Cardiac septum (tissue), 1 donor: ENCODE data around the gene OSBPL6. TPM values are rescaled to one million over a fixed set of nuclear protein-coding genes. Genes with fewer than 3 reads are reported as not detected.

Source experiments
- DNase-seq: peaks from one replicate; pipeline ENCODE4 v3.0.0-alpha.2; 2020; ENCODE audit warnings: low spot score
- intact Hi-C: fragments of 100-400 bp; cut with DNase I; formaldehyde crosslinking; loops from one replicate; pipeline ENCODE4 v1.14.0; 2022
- total RNA-seq: library from RNA; stranded (reverse); fragmentation: NEBNext Ultra II Directional; extraction: Animal tissue kit (Norgen Biotek cat#: 25700); gene quantifications from one replicate; pipeline ENCODE4 v1.2.1, GENCODE V29; 2021
- donor health status: DM: no; HTN: no; CAD: no.

Gene OSBPL6
- total RNA-seq, 1 donor from 2014 or later, result 5.5 TPM

DNA sequence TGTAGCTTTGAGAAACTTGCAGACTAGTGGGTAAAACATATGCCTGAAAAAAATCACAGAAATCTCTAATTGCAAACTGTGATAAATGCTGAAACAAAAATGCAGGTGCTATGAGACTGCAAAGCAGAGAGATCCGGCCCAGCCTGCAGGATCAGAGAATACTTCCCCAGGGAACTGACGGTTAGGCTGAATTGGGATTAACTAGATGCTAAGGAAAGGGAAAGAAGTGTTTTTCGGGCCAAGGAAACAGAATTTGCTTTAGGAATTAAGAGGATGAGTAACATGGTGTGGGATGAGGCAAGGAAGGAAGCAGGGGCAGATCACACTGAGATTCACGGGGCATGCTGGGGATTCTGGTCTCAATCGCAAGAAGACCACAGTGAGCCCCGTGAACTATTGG is 71.5 kb downstream of the OSBPL6 start:
- DNase-seq, result no peak
- intact Hi-C loops, result no loop called here

DNA sequence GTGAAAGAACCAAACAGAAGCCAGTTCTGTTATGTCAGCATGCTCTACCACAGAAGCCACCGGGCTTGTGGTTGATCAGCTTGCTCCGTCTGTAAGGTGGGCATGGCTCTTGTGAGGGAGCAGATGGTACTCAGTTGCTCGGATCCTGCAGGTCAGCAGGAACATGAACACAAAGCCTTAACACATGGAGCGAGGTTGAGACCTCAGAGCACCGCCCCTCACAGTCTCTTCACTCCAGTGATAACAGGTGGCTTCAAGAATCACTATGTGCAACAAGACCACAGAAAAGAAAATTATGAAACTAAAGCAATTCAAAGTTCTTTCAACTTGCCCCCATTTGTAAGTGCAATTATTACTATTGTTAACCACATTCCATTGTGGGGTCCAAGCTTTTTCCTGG is 72.1 kb downstream of the OSBPL6 start:
- no peak for DNase-seq

DNA sequence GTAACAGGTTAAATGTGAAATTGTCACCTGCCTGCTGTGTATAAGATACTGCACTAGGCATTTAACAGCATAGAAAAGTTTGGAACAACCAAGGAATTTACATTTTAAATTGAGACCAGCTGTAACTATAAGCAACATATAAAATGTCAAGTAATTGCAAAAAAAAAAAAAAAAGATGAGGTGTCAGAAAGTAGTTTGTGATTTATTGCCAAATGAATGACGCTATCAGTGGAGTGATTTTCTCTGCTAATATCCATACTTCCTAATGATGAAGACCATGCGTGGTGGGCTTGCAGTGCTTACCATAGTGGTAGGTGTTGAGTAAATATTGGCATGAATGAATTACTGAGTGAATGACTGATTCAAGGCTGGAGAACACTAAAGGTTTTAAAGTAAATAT is 73.3 kb downstream of the OSBPL6 start:
- no peak for DNase-seq
- intact Hi-C loops, result no loop called here

More for the DNA sequence above, 72.1 kb downstream of the OSBPL6 start:
- intact Hi-C loops, result no loop called here

DNA sequence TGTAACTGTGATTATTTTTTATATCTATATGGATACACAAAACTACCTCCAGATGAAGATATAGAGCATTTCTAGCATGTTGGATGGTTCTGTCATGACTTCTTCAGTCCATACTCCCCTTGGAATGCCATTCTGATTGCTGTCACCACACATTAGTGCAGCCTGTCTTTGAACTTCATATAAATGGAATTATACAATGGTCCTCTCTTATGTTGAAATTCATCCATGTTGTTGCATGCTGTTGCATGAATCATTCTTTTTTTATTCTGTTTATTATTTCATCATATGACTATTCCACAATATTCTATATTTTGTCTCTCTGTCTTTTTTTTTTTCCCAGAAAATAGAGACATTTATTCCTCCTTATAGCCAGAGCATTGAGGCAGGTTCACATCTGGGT is 74.1 kb downstream of the OSBPL6 start:
- intact Hi-C loops, result no loop called here
- DNase-seq, result no peak

DNA sequence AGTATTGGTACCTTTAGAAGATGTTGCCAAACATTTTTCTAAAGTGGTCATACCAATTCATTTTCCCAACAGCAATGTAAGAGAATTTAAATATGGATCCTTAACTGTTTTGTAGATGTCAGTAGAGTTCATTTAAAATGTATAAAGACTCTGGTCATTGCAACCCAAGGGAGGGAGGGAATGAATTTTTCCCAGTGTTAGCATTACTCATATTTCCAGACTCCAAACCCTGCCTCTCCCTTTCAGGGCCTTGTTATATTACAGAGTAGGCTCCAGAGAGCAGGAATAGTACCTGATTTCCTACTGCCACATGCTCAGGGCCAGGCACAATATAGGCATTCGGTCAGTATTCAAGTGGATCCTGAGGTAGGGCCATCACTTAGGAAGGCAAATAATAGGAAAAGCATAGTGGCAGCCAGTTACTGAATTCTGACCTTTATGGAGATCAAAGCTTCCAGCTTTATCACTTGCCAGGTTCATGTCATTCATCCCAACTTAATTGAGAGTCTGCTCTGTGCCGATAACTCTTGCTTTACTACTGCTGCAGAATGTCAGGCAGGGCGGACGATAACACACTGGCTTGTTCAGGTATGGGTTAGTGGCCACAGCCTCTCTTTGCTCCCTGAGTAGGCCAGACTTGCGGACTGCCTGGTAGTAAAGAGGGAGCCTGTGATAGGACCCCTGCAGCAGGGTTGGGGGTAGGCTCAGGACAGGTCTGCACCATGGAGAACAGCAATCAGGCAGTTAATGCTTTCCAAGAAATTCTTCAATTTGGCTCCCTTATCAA is 75.3 kb downstream of the OSBPL6 start:
- intact Hi-C loops, result loop anchor here (5.0 kb wide), 1 partner anchor 77 kb away; the partner anchor contains the start of gene OSBPL6
- DNase-seq, result no peak

DNA sequence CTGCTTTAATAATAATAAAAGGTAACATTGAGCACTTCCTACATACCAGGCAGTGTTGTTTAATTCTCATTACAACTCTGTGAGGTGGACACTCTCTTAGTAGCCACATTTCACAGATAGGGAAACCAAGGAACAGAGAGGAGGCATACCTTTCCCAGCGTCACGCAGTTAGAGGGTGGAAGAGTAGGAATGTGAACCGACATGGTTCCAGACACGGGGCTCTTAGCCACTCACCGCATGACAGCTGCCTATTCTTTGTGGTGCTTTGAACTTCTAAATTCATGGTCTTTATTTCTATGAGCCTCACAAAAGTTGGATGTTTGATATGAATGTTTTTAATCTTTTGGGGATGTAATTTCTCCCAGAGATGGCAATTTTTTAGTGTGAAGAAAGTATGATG is 76.0 kb downstream of the OSBPL6 start:
- DNase-seq, result no peak
- intact Hi-C loops, result loop anchor here (5.0 kb wide), 1 partner anchor 78 kb away; the partner anchor contains the start of gene OSBPL6

DNA sequence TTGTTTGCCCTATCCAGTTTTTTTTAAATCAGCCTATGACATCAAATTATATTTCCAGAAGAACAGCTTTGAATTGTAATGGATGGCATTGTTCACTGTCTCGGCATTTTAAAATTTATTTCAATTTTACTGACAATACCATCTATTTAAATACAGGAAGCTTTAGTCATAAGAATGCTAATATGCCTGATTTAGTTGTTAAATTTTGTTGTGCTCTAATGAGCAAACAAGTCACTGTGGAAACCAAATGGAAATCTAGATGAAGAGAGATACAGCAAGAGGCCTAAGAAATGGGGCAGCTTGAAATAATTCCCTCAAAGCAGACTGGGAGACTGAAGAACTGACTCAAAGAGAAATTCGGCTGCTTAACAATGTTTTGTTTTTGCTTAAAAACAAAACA is 76.8 kb downstream of the OSBPL6 start:
- no peak for DNase-seq
- intact Hi-C loops, result loop anchor here (5.0 kb wide), 1 partner anchor 79 kb away; the partner anchor contains the start of gene OSBPL6

DNA sequence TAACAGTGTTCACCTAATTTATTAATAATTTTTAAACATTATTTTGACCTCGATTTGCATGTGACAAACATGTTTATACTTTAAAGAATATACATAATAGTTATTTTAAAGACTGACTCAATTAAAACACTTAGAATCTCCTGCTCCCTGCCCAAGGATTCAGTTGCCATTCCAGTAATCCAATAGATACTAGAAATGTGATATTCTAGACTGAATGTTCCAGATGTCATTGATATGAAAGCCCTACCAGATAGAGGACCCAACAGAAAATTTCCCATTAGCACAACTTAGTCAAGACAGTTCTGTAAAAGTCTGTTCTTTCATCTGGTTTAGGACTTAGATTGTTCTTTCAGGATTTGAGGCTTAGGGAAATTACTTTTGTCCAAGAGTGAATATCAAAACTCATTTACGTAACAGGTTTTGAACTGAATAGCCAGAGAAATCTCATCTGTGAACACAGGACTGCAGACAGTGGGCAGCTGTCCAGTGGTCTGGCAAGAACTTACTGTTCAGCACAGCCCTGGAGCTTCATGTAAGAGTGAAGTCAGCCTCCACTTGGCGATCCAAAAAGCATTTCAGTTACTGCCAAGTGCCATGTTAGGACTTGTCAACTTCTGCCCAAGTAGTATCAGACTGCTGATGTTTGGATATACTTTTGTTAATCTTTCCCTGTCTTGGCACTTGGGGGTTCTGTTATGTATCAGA is 77.5 kb downstream of the OSBPL6 start:
- peak; percentile 83 for DNase-seq
- intact Hi-C loops, result loop anchor here (5.0 kb wide), 1 partner anchor 79 kb away; the partner anchor contains the start of gene OSBPL6

DNA sequence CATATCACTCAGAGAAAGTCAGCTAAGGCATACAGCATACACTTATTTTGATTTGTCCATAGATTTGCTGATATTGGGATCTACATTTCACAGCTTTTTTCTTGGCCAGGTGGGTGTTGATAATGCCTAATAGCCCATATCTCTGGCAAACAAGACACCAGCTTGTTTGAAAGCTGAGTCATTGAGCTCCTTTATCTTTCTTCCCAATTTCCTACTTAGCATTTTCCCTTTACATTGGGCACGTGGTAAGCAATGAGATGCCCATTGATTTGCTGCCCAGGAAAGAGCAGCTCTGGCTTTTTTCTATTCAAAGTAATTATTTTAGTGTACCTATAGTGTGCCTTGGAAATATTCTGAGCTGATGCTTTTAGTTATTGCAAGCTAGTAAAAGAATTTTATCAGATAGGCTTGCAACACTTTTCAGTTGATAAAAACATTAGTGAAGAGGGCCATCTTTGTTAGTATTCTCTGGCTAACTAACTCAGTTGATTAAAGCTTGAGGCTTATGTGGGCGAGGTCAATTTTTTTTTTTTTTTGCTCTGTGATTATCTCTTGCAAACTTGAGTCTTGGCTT is 79.6 kb downstream of the OSBPL6 start:
- intact Hi-C loops, result loop anchor here (5.0 kb wide), 1 partner anchor 82 kb away; the partner anchor contains the start of gene OSBPL6
- no peak for DNase-seq

DNA sequence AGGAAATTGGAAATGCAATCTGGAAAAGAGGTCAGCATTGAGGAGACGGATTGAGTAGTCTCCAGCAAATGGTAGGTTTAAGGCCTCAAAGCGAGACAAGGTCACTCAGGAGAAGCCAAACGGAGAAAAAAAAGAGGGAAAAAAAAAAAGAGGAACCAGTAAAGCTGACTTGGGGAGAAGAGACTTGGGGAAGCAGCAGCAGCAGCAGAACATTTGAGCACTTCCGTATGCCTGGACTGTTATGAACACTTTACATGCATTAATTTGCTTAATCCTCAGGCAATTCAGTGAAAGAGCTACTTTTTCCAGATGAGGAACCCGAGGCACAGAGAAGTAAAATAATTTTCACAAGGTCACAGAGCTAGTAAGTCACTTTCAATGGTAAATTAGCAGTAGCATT is 81.3 kb downstream of the OSBPL6 start:
- DNase-seq, result no peak
- intact Hi-C loops, result no loop called here

DNA sequence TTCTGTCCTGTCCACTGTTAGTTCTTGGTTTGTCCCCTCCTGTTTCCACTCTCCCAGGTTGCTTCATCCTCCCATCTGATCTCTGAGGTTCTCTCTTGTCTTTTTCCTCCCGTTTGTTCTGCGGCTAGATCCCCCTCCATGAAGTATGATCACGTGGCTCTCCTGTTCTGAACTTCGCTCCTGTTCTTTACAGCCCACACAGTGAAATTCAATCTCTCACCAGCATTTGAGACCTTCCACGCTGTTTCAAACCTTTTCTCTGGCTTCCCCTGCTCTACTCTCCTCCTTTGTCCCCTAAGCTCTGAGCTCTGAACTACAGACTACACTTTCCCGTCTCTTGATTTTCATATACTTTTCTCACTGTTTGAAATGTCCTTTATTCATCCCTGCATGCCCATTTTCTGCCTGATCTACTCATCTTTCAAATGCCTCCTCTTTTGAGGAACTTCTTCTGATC is 83.5 kb downstream of the OSBPL6 start:
- intact Hi-C loops, result loop anchor here (2.0 kb wide), 1 partner anchor 143 kb away; no protein-coding TSS in a partner anchor

DNA sequence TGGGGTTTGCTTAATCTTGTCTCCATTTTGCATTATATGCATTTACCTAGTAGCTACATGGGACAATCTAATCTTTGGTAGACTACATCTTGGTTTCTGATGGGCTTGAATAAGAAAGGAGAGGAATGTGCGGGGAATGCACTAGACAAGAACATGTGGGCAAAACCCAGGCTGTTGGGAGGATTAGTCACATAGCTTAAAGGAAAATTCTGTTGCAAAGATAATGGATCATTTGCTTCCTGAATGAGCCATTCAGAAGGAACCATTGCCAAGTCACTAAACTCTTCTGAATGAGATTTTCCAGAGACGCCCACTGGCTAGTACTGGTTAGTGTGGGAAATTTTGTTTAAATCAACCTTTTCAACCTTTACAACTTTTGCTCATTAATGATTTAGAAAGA is 84.8 kb downstream of the OSBPL6 start:
- intact Hi-C loops, result loop anchor here (2.0 kb wide), 1 partner anchor 144 kb away; no protein-coding TSS in a partner anchor
- no peak for DNase-seq

More for the DNA sequence above, 83.5 kb downstream of the OSBPL6 start:
- DNase-seq, result no peak

DNA sequence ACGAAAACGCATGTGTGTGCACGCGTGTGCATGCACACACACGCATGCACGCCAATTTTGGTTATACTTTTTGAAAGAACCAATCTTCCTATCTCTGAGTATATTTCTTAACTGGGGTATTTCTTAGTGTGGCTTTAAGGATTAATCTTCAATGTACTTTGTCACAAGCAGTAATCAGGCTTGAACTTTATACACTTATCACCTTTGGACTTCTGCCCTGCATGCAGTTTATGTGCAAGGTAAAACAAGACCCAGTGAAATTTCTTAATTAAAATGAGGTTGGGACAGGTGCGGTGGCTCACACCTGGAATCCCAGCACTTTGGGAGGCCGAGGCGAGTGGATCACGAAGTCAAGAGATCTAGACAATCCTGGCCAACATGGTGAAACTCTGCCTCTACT is 85.3 kb downstream of the OSBPL6 start:
- DNase-seq, result no peak
- intact Hi-C loops, result loop anchor here (2.0 to 5.0 kb wide), 2 partner anchors 145 to 167 kb away; partner anchors contain the start of gene RBM45

DNA sequence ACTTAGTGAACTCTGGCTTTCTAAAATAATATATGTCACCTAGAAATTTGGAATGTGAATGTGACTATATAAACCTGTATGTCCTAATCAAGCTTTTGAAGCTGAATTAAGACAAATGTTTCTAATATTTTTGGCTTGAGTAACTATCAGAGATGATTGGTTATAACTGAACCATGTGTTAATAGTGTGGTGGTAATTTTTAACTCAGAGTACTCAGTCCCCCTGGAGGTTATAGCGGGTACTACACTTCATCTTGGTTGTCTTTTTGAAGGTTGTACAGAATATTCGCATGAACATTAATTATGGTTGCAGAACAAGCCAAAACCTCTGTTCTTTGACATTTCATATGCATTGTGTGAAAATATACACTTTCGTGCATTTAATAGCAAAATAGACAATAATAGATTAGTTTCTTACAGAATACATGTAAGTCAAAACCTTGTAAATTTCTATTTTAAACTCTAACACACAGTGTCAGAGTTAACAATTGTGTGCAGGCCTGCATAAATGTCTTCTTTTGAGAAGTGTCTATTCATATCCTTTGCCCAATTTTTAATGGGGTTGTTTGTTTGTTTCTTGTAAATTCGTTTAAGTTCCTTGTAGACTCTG is 86.0 kb downstream of the OSBPL6 start:
- intact Hi-C loops, result loop anchor here (5.0 kb wide), 1 partner anchor 168 kb away; the partner anchor contains the start of gene RBM45
- DNase-seq, result no peak

DNA sequence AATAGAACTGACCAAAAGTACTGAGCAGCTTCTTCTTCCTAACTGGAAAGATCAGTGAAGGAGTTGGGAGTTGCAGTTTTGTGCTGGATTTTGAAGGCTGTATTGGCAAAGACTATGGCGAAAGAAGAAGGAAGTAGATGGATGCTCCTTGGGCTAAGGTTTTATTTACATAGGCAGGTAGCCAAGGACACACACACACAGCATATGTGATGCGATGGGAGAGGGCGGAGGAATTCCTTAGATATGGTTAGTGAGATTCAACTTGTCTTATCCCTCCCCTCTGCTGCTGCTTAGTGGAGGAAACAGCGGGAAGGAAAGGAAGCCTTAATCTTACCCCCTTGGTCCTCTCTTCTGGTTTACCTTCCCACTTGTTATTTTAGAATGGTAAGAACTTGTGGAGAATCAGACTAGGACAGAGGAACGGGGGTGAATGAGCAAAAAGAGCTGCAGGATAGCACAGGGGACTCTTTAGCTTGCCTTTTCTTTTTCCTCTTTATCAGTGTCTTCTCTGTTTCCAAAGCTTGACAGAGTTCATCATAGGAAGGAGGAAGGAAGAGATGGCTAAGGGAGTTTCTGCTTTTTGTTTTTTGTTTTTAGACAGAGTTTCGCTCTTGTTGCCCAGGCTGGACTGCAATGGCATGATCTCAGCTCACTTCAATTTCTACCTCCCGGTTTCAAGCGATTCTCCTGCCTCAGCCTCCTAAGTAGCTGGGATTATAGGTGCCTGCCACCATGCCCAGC is 87.9 kb downstream of the OSBPL6 start:
- DNase-seq, result no peak
- intact Hi-C loops, result loop anchor here (5.0 kb wide), 1 partner anchor 170 kb away; the partner anchor contains the start of gene RBM45

DNA sequence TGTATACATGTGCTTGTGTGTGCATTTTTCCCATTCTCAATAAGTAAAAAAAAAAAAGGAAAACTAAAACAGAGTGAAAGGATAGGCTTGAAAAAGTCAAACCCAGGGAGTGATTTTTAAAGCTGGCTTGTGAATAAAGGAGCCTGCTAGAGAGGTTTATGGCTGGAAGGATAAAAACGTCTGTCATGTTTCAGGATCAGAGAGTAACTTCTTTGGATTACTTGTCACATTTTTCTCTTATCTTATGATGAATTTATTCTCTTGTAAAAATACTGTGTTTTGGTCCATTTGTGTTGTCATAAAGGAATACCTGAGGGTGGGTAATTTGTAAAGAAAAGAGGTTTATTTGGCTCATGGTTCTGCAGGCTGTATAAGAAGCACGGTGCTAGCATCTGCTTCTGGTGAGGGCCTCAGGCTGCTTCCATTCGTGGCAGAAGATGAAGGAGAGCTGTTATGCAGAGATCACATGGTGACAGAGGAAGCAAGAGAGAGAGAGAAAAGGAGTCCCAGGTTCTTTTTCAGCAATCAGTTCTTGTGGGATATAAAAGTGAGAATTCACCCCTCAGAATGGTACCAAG is 89.1 kb downstream of the OSBPL6 start:
- DNase-seq, result no peak
- intact Hi-C loops, result loop anchor here (5.0 kb wide), 1 partner anchor 171 kb away; the partner anchor contains the start of gene RBM45

DNA sequence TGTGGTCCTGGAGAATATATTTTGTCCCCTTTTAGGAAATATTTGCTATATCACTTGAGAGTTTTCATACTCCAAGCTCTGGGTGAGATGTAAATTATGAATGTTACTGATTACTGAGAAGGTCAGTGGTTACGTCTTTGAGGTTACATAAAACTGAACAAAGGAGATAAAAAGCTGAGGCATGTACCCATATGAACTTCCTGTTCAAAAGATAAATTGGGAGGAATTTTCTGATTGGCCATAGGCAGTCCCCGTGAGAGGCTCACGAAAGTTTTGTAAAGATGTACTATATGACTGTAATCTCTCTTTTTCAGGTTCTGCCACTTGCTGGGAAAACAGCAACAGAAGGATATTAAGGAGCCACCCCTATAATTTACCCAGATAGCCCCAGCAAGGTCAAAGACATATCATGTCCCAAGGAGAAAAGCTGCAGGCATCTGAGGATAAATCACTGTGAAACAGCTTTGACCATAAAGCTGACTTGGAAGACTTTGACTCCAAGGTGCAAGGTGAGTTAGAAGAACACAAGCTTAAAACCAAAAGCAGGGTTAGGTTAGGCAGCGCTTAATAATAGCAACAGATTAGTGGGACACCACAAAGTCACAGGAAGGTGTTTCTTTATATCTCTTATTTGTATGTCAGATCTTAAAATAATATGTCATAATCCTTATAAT is 90.4 kb downstream of the OSBPL6 start:
- intact Hi-C loops, result loop anchor here (5.0 kb wide), 1 partner anchor 172 kb away; the partner anchor contains the start of gene RBM45
- DNase-seq, result no peak

DNA sequence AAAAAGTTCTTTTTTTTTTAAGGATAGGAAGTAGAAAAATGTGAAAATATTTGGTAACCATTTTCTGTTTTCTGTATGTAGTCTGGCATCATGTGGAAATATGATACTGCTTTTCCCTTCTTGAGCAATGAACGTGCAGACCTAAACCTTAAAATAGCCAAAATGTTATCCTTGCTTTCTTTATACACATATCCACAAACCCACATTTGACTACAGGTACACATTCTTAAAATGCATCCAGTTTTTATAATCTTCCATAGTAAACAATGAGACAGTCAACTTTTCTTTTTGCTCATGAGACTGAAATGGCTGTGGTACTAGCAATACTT is 90.9 kb downstream of the OSBPL6 start:
- no peak for DNase-seq
- intact Hi-C loops, result no loop called here
